Liver (tissue), 2 donors: ENCODE results near the gene HAGH.
A peak's percentile ranks its signal among the peaks of the same experiment; 100 is the strongest.

ENCODE experiments used
- RAD21 ChIP-seq, 2 donors: IDR thresholded peaks; 2 replicates each; pipeline ENCODE4 v1.6.1; 2016; ENCODE audit warnings: antibody characterized with exemption in 2 of 2, mild to moderate bottlenecking in 2 of 2
- TF ChIP-seq, protein P1 (sequence below): IDR thresholded peaks from 2 replicates; pipeline ENCODE4 v1.6.1; 2016; ENCODE audit warnings: antibody characterized with exemption
- donor health status: healthy.

- TF ChIP-seq, protein P1, sequence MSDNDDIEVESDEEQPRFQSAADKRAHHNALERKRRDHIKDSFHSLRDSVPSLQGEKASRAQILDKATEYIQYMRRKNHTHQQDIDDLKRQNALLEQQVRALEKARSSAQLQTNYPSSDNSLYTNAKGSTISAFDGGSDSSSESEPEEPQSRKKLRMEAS, result peak; percentile 72
- peak in 1 of 2 donors; percentile 22 for TF ChIP-seq RAD21 (IDR thresholded peaks at IDR 0.05)
Measured at GRCh38 chr16:1830213-1830612, 3.6 kb upstream of the HAGH start.
